ENCODE data around the gene IL19.

IL19 gene

GRCh38 chr1:206801467-206801866 lies 30.9 kb downstream of the IL19 start:
- no peak for DNase-seq

- DNase-seq = peak; percentile 64 to 87 (median 84)
Measured at GRCh38 chr1:206802401-206802800, 31.8 kb downstream of the IL19 start.

GRCh38 chr1:206803221-206803730 lies 32.7 kb downstream of the IL19 start:
- no peak for DNase-seq

GRCh38 chr1:206804156-206804737 lies 33.7 kb downstream of the IL19 start:
- no peak for DNase-seq

- no peak for DNase-seq
Measured at GRCh38 chr1:206805357-206805756, 34.8 kb downstream of the IL19 start.

- peak; percentile 72 to 81 (median 78) for DNase-seq
Measured at GRCh38 chr1:206808615-206809014, 38.0 kb downstream of the IL19 start.

- peak; percentile 62 to 71 (median 64) for DNase-seq
Measured at GRCh38 chr1:206809504-206810084, 39.0 kb downstream of the IL19 start.

GRCh38 chr1:206812471-206812870 lies 41.9 kb downstream of the IL19 start:
- DNase-seq = peak; percentile 72 to 85 (median 76)

- DNase-seq = peak in 2 of 3 donors; percentile 43 to 53
Measured at GRCh38 chr1:206814716-206815341, 44.3 kb downstream of the IL19 start.

GRCh38 chr1:206816390-206817287 lies 46.1 kb downstream of the IL19 start:
- DNase-seq = no peak

GRCh38 chr1:206821493-206821892 lies 50.9 kb downstream of the IL19 start:
- DNase-seq = no peak

GRCh38 chr1:206823727-206824126 lies 53.2 kb downstream of the IL19 start:
- DNase-seq = no peak

GRCh38 chr1:206824331-206824730 lies 53.8 kb downstream of the IL19 start:
- peak; percentile 53 to 72 (median 69) for DNase-seq

- no peak for DNase-seq
Measured at GRCh38 chr1:206826394-206826793, 55.8 kb downstream of the IL19 start.

- no peak for DNase-seq
Measured at GRCh38 chr1:206828061-206828460, 57.5 kb downstream of the IL19 start.

- no peak for DNase-seq
Measured at GRCh38 chr1:206828765-206829164, 58.2 kb downstream of the IL19 start.

- DNase-seq = no peak
Measured at GRCh38 chr1:206829282-206829681, 58.7 kb downstream of the IL19 start.

- DNase-seq = peak in 1 of 3 donors; percentile 26
Measured at GRCh38 chr1:206829875-206830274, 59.3 kb downstream of the IL19 start.

GRCh38 chr1:206831650-206832049 lies 61.1 kb downstream of the IL19 start:
- DNase-seq = peak in 2 of 3 donors; percentile 30 to 47

GRCh38 chr1:206832352-206832880 lies 61.8 kb downstream of the IL19 start:
- DNase-seq = peak in 2 of 3 donors; percentile 50 to 75

- DNase-seq = peak in 2 of 3 donors; percentile 61 to 66
Measured at GRCh38 chr1:206833106-206833680, 62.6 kb downstream of the IL19 start.

GRCh38 chr1:206833801-206834200 lies 63.2 kb downstream of the IL19 start:
- peak in 1 of 3 donors; percentile 44 for DNase-seq

All from suppressor macrophage treated with lipopolysaccharide for 1 hour (primary cell).